NCI-H2081 (cell line): Measurements from ENCODE around the gene ALOX5.
"Not testable (repeated sequence)": the region's sequence is repeated elsewhere in the genome, so short reads cannot be mapped to it uniquely, and the experiment has no call there.

Source experiments
- DNase-seq, 2 experiments: peaks; one replicate each; lab custom pipeline; 2025; lab: John Stamatoyannopoulos, UW

The ALOX5 gene

GRCh38 chr10:45374350-45375052 is 485 bp downstream of the ALOX5 start:
- no peak for DNase-seq

- DNase-seq, result no peak
These were observed 1.1 kb downstream of the ALOX5 start for GRCh38 chr10:45375101-45375500.

- DNase-seq, result no peak
These were observed 1.8 kb downstream of the ALOX5 start for GRCh38 chr10:45375716-45376231.

- DNase-seq, result no peak
These were observed 2.4 kb downstream of the ALOX5 start for GRCh38 chr10:45376371-45376801.

GRCh38 chr10:45377321-45377720 is 3.3 kb downstream of the ALOX5 start:
- DNase-seq, result no peak

- no peak for DNase-seq
These were observed 3.8 kb downstream of the ALOX5 start for GRCh38 chr10:45377858-45378257.

GRCh38 chr10:45378914-45379726 is 5.1 kb downstream of the ALOX5 start:
- DNase-seq, result no peak

GRCh38 chr10:45379891-45380540 is 6.0 kb downstream of the ALOX5 start:
- no peak for DNase-seq

GRCh38 chr10:45380903-45381620 is 7.0 kb downstream of the ALOX5 start:
- no peak for DNase-seq

GRCh38 chr10:45382591-45382990 is 8.6 kb downstream of the ALOX5 start:
- no peak for DNase-seq

GRCh38 chr10:45383682-45384330 is 9.8 kb downstream of the ALOX5 start:
- DNase-seq, result no peak

GRCh38 chr10:45386657-45387056 is 12.6 kb downstream of the ALOX5 start:
- no peak for DNase-seq

- DNase-seq, result no peak
These were observed 13.3 kb downstream of the ALOX5 start for GRCh38 chr10:45387096-45387893.

- DNase-seq, result not testable (repeated sequence)
These were observed 15.7 kb downstream of the ALOX5 start for GRCh38 chr10:45389671-45390070.

GRCh38 chr10:45391636-45392035 is 17.6 kb downstream of the ALOX5 start:
- not testable (repeated sequence) for DNase-seq

GRCh38 chr10:45395554-45395953 is 21.5 kb downstream of the ALOX5 start:
- DNase-seq, result no peak

GRCh38 chr10:45398595-45398994 is 24.6 kb downstream of the ALOX5 start:
- no peak for DNase-seq

- DNase-seq, result no peak
These were observed 25.1 kb downstream of the ALOX5 start for GRCh38 chr10:45399113-45399512.

GRCh38 chr10:45403151-45403550 is 29.1 kb downstream of the ALOX5 start:
- DNase-seq, result no peak

- no peak for DNase-seq
These were observed 30.2 kb downstream of the ALOX5 start for GRCh38 chr10:45404087-45404769.
